Activated T-helper 17 cell treated with anti-CD3 and anti-CD28 coated beads, Interleukin-2, amount 50 U/mL, for 72 hours (primary cell): Measurements from ENCODE around the gene RALBP1. TPM values are rescaled to one million over a fixed set of nuclear protein-coding genes. Genes with fewer than 3 reads are reported as not detected.

ENCODE experiments used
- ATAC-seq: fragments of 150-1000 bp; cut with Tn5 transposase; replicated peaks from 2 replicates; pipeline ENCODE4 v1.10.0; 2021; ENCODE audit warnings: mild to moderate bottlenecking, moderate library complexity
- H3K27ac Mint-ChIP-seq: one replicate; pipeline ENCODE4 v1.8.0; 2022; ENCODE audit warnings: mixed read lengths
- H3K27me3 Mint-ChIP-seq: one replicate; pipeline ENCODE4 v1.8.0; 2022; ENCODE audit warnings: mixed read lengths
- H3K36me3 Mint-ChIP-seq: one replicate; pipeline ENCODE4 v1.8.0; 2022; ENCODE audit warnings: low read depth, mild to moderate bottlenecking, mixed read lengths
- H3K4me1 Mint-ChIP-seq: one replicate; pipeline ENCODE4 v1.8.0; 2022; ENCODE audit warnings: mixed read lengths
- H3K4me3 Mint-ChIP-seq: one replicate; pipeline ENCODE4 v1.8.0; 2022; ENCODE audit warnings: mild to moderate bottlenecking, mixed read lengths
- H3K9me3 Mint-ChIP-seq: one replicate; pipeline ENCODE4 v1.8.0; 2022; ENCODE audit warnings: mixed read lengths
- total RNA-seq, 2 donors: library from RNA; stranded (reverse); gene quantifications; one replicate each; pipeline ENCODE4 v1.2.3, GENCODE V29; 2022

The RALBP1 gene
- total RNA-seq, 2 donors from 2014 or later = 53.2 to 62.7 TPM

- peak overlapping the region; percentile 65 for H3K27ac Mint-ChIP-seq
- H3K27me3 Mint-ChIP-seq = no peaks in the 10 kb centered on the region
- no peak for ATAC-seq
- no peaks in the 10 kb centered on the region for H3K9me3 Mint-ChIP-seq
- peaks cover 19% of the 10 kb centered on the region for H3K4me1 Mint-ChIP-seq
- no peak overlapping the region for H3K4me3 Mint-ChIP-seq
- peaks cover 8% of the 10 kb centered on the region for H3K36me3 Mint-ChIP-seq
These were observed 33.2 kb downstream of the RALBP1 start for GRCh38 chr18:9508446-9509025.

- peaks cover 7% of the 10 kb centered on the region for H3K4me1 Mint-ChIP-seq
- H3K4me3 Mint-ChIP-seq = no peak overlapping the region
- peaks cover 29% of the 10 kb centered on the region for H3K36me3 Mint-ChIP-seq
- no peaks in the 10 kb centered on the region for H3K27me3 Mint-ChIP-seq
- no peak for ATAC-seq
- no peaks in the 10 kb centered on the region for H3K9me3 Mint-ChIP-seq
- peak overlapping the region; percentile 10 for H3K27ac Mint-ChIP-seq
These were observed 38.7 kb downstream of the RALBP1 start for GRCh38 chr18:9513971-9514512.

- Mint-ChIP-seq H3K36me3 (peaks cover 34% of the 10 kb centered on the region), H3K9me3 (no peaks in the 10 kb centered on the region), H3K27me3 (no peaks in the 10 kb centered on the region), H3K4me1 (peaks cover 4% of the 10 kb centered on the region), H3K4me3 (no peak overlapping the region), H3K27ac (peak overlapping the region; percentile 43)
- ATAC-seq = peak; percentile 51
These were observed 41.2 kb downstream of the RALBP1 start for GRCh38 chr18:9516437-9517064.

- Mint-ChIP-seq H3K4me3 (no peak overlapping the region), H3K4me1 (peaks cover 4% of the 10 kb centered on the region), H3K27me3 (no peaks in the 10 kb centered on the region), H3K9me3 (no peaks in the 10 kb centered on the region), H3K36me3 (peaks cover 41% of the 10 kb centered on the region), H3K27ac (no peak overlapping the region)
- no peak for ATAC-seq
These were observed 42.6 kb downstream of the RALBP1 start for GRCh38 chr18:9517869-9518268.

GRCh38 chr18:9519399-9519798, 44.1 kb downstream of the RALBP1 start:
- Mint-ChIP-seq H3K9me3 (no peaks in the 10 kb centered on the region), H3K27ac (no peak overlapping the region), H3K36me3 (peaks cover 41% of the 10 kb centered on the region), H3K4me1 (peaks cover 4% of the 10 kb centered on the region), H3K4me3 (no peak overlapping the region), H3K27me3 (no peaks in the 10 kb centered on the region)
- ATAC-seq = no peak

GRCh38 chr18:9520666-9521065, 45.4 kb downstream of the RALBP1 start:
- Mint-ChIP-seq H3K27ac (no peak overlapping the region), H3K27me3 (no peaks in the 10 kb centered on the region), H3K36me3 (peaks cover 49% of the 10 kb centered on the region)

GRCh38 chr18:9521770-9522169, 46.5 kb downstream of the RALBP1 start:
- Mint-ChIP-seq H3K4me3 (no peak overlapping the region), H3K27ac (no peak overlapping the region), H3K36me3 (peaks cover 51% of the 10 kb centered on the region), H3K4me1 (no peaks in the 10 kb centered on the region), H3K27me3 (no peaks in the 10 kb centered on the region), H3K9me3 (no peaks in the 10 kb centered on the region)
- ATAC-seq = no peak

More at GRCh38 chr18:9520666-9521065, 45.4 kb downstream of the RALBP1 start:
- no peak overlapping the region for H3K4me3 Mint-ChIP-seq
- H3K4me1 Mint-ChIP-seq = no peaks in the 10 kb centered on the region
- no peak for ATAC-seq
- no peaks in the 10 kb centered on the region for H3K9me3 Mint-ChIP-seq

GRCh38 chr18:9522952-9523351, 47.6 kb downstream of the RALBP1 start:
- no peak for ATAC-seq
- Mint-ChIP-seq H3K27ac (no peak overlapping the region), H3K36me3 (peaks cover 54% of the 10 kb centered on the region), H3K9me3 (no peaks in the 10 kb centered on the region), H3K4me1 (no peaks in the 10 kb centered on the region), H3K27me3 (no peaks in the 10 kb centered on the region), H3K4me3 (no peak overlapping the region)

- H3K9me3 Mint-ChIP-seq = no peaks in the 10 kb centered on the region
- no peak for ATAC-seq
- H3K4me1 Mint-ChIP-seq = no peaks in the 10 kb centered on the region
- H3K27ac Mint-ChIP-seq = no peak overlapping the region
- H3K36me3 Mint-ChIP-seq = peaks cover 80% of the 10 kb centered on the region
- H3K27me3 Mint-ChIP-seq = no peaks in the 10 kb centered on the region
- no peak overlapping the region for H3K4me3 Mint-ChIP-seq
These were observed 51.1 kb downstream of the RALBP1 start for GRCh38 chr18:9526458-9526857.

- Mint-ChIP-seq H3K27ac (no peak overlapping the region), H3K9me3 (no peaks in the 10 kb centered on the region), H3K4me1 (no peaks in the 10 kb centered on the region), H3K36me3 (peaks cover 87% of the 10 kb centered on the region), H3K27me3 (no peaks in the 10 kb centered on the region), H3K4me3 (no peak overlapping the region)
- ATAC-seq = no peak
These were observed 55.1 kb downstream of the RALBP1 start for GRCh38 chr18:9530226-9531009.

GRCh38 chr18:9531791-9532410, 56.6 kb downstream of the RALBP1 start:
- H3K36me3 Mint-ChIP-seq = peaks cover 92% of the 10 kb centered on the region
- no peaks in the 10 kb centered on the region for H3K9me3 Mint-ChIP-seq
- no peaks in the 10 kb centered on the region for H3K27me3 Mint-ChIP-seq
- H3K4me1 Mint-ChIP-seq = no peaks in the 10 kb centered on the region
- no peak for ATAC-seq
- no peak overlapping the region for H3K27ac Mint-ChIP-seq
- no peak overlapping the region for H3K4me3 Mint-ChIP-seq

- Mint-ChIP-seq H3K36me3 (peaks cover 74% of the 10 kb centered on the region), H3K27me3 (no peaks in the 10 kb centered on the region), H3K27ac (no peak overlapping the region), H3K4me1 (no peaks in the 10 kb centered on the region), H3K9me3 (no peaks in the 10 kb centered on the region), H3K4me3 (no peak overlapping the region)
- no peak for ATAC-seq
These were observed 59.5 kb downstream of the RALBP1 start for GRCh38 chr18:9534844-9535243.

- Mint-ChIP-seq H3K27ac (no peak overlapping the region), H3K4me1 (no peaks in the 10 kb centered on the region), H3K36me3 (peaks cover 67% of the 10 kb centered on the region), H3K27me3 (no peaks in the 10 kb centered on the region), H3K9me3 (no peaks in the 10 kb centered on the region), H3K4me3 (no peak overlapping the region)
- ATAC-seq = no peak
These were observed 60.2 kb downstream of the RALBP1 start for GRCh38 chr18:9535430-9535991.
